PFSK-1 (cell line): Measurements from ENCODE around the gene SCLY.

Experiments
- FOXP2 ChIP-seq: optimal IDR thresholded peaks from 2 replicates; pipeline ENCODE3; 2011; ENCODE audit warnings: borderline replicate concordance, control low read depth, inconsistent platforms; ENCODE audit not compliant: insufficient read depth; ENCODE audit errors: extremely low read length, extremely low read depth
- POLR2AphosphoS5 ChIP-seq: IDR thresholded peaks from 2 replicates; pipeline ENCODE4 v1.6.1; 2012; ENCODE audit warnings: low read depth, mild to moderate bottlenecking, control low read depth, low read length, moderate library complexity
- SIN3A ChIP-seq: IDR thresholded peaks from 2 replicates; pipeline ENCODE4 v1.6.1; 2012; ENCODE audit warnings: mild to moderate bottlenecking, low read length, moderate library complexity, borderline replicate concordance; ENCODE audit not compliant: insufficient read depth
- TAF1 ChIP-seq: IDR thresholded peaks from 2 replicates; pipeline ENCODE4 v1.6.1; 2012; ENCODE audit warnings: low read length, control low read depth, borderline replicate concordance; ENCODE audit not compliant: insufficient read depth
- TF ChIP-seq, protein P1 (sequence below), 2 experiments: IDR thresholded peaks; 2 replicates each; pipeline versions ENCODE4 v1.6.1 to v1.8.0; 2011 to 2012; ENCODE audit warnings: low read depth in 2 of 2, low read length in 2 of 2, control low read depth in 1 of 2, inconsistent platforms in 1 of 2, mild to moderate bottlenecking in 1 of 2, moderate library complexity in 1 of 2; ENCODE audit not compliant: insufficient read depth in 1 of 2

SCLY gene

GRCh38 chr2:238130696-238131628 is 70.2 kb downstream of the SCLY start:
- TF ChIP-seq SIN3A: no peak
- TF ChIP-seq, protein P1, sequence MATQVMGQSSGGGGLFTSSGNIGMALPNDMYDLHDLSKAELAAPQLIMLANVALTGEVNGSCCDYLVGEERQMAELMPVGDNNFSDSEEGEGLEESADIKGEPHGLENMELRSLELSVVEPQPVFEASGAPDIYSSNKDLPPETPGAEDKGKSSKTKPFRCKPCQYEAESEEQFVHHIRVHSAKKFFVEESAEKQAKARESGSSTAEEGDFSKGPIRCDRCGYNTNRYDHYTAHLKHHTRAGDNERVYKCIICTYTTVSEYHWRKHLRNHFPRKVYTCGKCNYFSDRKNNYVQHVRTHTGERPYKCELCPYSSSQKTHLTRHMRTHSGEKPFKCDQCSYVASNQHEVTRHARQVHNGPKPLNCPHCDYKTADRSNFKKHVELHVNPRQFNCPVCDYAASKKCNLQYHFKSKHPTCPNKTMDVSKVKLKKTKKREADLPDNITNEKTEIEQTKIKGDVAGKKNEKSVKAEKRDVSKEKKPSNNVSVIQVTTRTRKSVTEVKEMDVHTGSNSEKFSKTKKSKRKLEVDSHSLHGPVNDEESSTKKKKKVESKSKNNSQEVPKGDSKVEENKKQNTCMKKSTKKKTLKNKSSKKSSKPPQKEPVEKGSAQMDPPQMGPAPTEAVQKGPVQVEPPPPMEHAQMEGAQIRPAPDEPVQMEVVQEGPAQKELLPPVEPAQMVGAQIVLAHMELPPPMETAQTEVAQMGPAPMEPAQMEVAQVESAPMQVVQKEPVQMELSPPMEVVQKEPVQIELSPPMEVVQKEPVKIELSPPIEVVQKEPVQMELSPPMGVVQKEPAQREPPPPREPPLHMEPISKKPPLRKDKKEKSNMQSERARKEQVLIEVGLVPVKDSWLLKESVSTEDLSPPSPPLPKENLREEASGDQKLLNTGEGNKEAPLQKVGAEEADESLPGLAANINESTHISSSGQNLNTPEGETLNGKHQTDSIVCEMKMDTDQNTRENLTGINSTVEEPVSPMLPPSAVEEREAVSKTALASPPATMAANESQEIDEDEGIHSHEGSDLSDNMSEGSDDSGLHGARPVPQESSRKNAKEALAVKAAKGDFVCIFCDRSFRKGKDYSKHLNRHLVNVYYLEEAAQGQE (IDR thresholded peaks at IDR 0.05; ENCODE audit: insufficient read depth in 1 of 2, low read depth in 2 of 2, low read length in 2 of 2): no peak
- no peak for TF ChIP-seq TAF1
- TF ChIP-seq POLR2AphosphoS5: no peak
- no peak for TF ChIP-seq FOXP2

DNA sequence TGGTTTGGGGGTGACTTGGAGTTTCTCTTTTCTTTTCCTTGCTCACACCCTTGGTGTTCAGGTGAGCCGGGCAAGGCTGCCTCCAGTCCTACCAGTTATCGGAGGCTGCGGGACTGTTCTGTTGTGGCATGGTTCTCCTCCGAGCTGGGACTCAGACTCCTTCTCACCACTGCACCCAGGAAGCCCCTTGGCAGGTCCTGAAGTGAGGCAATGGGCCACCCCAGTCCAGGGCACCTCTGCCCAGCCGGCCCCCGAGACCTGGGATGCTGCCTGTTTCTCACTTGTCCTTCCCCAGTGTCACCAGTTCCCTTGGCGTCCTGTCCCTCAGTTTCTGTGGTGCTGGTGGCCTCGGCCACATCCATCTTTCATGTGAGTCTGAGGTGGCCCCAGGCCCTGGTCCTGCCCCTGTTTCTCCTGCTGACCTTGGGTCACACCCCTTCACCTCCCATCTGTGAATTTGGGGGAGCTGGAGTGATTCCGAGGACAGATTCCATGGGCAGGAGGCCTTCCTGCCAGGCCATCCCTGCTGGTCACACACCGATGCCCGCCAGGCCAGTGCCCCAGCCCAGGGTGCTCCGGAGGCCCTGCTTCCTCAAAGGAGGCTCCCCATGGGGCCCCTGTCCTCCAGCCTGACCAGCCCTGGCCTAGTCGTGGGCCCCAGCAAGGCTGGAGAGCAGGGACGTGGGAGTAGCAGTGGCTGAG is 71.1 kb downstream of the SCLY start:
- TF ChIP-seq TAF1 (no peak), FOXP2 (no peak), POLR2AphosphoS5 (no peak), SIN3A (no peak)
- TF ChIP-seq, protein P1 (IDR thresholded peaks at IDR 0.05; ENCODE audit: insufficient read depth in 1 of 2, low read depth in 2 of 2, low read length in 2 of 2): no peak

GRCh38 chr2:238132463-238133450 is 72.0 kb downstream of the SCLY start:
- TF ChIP-seq, protein P1 (IDR thresholded peaks at IDR 0.05; ENCODE audit: insufficient read depth in 1 of 2, low read depth in 2 of 2, low read length in 2 of 2): no peak
- TF ChIP-seq SIN3A (no peak), TAF1 (no peak), POLR2AphosphoS5 (no peak), FOXP2 (no peak)

- TF ChIP-seq FOXP2: no peak
- TF ChIP-seq SIN3A: no peak
These were observed 72.9 kb downstream of the SCLY start for GRCh38 chr2:238133499-238134392.
